OCI-LY1 (cell line): ENCODE measurements around the gene LRP1.

Experiments used
- CTCF ChIP-seq: fragments of 200-600 bp; sonication (generic), shearing (Covaris generic); IDR thresholded peaks from 2 replicates; pipeline ENCODE4 v1.5.1; 2017; ENCODE audit warnings: mild to moderate bottlenecking, antibody characterized with exemption, low read length, moderate library complexity, mixed read lengths
- EZH2 ChIP-seq: fragments of 200-600 bp; sonication (generic), shearing (Covaris generic); IDR thresholded peaks from 2 replicates; pipeline ENCODE4 v1.8.0; 2017; ENCODE audit warnings: borderline replicate concordance, mixed run types, mild to moderate bottlenecking, antibody characterized with exemption, low read length, moderate library complexity, mixed read lengths

- no peak for TF ChIP-seq CTCF
- no peak for TF ChIP-seq EZH2
Measured at GRCh38 chr12:57176846-57177245, 48.6 kb downstream of the LRP1 start.
